Measurements from ENCODE around the gene MGAT5B.

The MGAT5B gene

GRCh38 chr17:76981545-76982295 lies 113.5 kb downstream of the MGAT5B start:
- no peak for DNase-seq (ENCODE audit: low spot score)

DNA sequence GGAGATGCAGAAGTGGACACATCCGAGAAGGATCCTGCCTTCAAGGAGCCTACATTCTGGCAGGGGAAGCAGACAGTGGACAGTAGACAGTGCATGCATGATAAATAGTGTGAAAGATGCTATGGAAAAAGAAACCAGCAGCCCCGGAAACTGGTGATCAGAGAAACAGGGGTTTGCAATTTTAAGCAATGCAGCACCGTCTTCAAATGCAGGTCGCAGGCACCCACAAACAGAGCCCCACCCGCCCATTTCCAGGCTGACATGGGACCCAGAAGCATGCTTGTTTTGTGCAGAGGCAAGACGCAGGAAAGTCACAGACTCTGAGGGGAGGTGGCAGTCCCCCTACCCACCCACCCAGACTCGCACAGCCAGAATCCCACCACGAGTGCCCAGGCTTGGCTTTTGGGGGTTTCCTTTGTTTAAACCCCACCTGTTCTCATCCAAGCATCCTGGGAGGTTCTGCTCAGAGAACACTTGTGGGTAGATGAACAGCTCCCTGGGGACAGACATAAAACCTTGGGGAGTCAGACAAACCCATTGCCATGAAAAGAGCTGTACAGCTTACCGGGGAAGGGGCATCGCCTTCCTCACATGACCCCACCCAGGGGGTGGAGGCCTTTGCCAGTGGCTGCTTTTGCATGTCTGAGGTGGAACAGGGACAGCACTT lies 114.3 kb downstream of the MGAT5B start:
- DNase-seq (ENCODE audit: low spot score): no peak

DNA sequence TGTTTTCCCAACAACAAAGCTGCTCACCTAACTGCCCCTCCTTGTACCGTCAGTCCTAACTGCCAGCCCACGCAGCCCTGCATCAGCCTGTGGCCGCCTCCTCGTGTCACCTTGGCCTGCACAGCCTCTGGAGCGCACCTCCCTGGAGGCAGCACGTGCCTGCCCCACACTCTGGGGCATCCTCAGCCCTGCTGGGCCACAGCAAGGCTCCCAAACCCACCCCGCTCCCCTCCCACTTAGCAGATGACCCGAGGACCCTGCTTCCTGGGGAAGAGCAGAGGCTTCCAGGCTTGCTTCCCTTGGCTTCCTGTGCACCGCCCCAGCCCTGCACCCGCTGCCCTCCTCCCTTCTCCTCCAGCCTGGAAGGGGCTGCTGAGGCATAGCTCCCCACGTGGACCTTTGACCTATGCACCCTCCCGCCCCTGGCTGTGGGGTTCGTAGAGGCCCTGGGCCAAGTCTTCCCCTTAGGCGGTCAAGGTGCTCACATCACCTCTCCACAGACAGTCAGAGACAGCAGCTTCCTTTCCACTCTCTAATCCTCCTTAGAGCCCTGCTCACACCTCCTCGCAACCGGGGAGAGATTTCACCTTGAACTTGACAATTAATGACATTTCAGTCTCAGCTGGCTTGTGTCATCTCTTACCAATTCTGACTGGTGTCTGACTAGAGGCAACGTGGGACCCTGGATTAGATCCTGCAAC lies 115.0 kb downstream of the MGAT5B start:
- no peak for DNase-seq (ENCODE audit: low spot score)

DNA sequence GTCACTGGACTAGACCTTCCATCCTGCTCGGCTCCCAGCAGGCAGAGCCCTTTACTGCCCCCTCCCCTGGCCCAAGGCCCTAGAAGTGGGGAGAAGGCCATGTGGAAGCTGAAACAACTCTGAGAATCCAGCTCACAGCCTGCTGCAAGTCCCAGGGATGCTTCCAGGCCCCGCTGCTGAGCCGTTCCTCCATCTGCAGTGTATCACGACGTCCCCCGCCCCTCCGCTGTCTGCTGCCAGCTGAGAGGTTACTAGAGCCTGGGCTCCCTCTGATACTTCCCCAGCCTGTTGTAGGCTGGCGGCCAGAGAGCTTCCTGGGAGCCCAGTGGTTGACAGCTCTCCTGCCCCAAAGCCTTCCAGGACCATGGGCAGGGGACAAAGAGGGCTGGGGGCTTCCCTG lies 118.2 kb downstream of the MGAT5B start:
- DNase-seq (ENCODE audit: low spot score): no peak

DNA sequence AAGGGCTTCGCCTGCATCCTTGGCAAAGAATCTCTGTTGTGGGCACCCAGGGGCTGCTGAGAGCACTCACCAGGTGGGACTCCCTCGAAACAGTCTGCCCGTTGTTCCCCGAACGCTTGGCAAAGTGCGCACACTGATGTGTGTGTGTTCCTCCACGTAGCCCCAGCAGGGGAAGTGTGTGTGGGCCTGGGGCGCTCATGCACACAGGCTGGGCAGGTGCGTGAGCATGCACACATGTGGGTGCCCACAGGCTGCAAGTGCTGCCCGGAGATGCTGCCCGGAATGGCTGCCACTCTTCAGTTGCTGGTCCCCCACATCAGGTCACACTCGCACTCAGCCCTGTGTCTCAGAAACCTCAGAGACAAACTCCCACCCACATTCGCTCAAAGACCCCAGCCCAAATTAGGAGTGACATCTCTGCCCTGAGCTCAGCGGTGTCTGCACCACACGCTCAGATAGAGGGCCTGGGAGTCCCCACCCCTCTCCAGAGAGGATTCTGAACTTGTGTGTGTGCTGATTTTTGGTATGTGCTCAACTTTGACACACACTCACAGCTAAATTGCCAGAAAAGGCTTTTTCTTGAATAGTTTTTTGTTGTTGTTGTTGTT lies 119.4 kb downstream of the MGAT5B start:
- DNase-seq (ENCODE audit: low spot score): no peak

- no peak for DNase-seq (ENCODE audit: low spot score)
Measured at GRCh38 chr17:76988796-76989195, 120.6 kb downstream of the MGAT5B start.

GRCh38 chr17:76989519-76989918 lies 121.3 kb downstream of the MGAT5B start:
- no peak for DNase-seq (ENCODE audit: low spot score)

DNA sequence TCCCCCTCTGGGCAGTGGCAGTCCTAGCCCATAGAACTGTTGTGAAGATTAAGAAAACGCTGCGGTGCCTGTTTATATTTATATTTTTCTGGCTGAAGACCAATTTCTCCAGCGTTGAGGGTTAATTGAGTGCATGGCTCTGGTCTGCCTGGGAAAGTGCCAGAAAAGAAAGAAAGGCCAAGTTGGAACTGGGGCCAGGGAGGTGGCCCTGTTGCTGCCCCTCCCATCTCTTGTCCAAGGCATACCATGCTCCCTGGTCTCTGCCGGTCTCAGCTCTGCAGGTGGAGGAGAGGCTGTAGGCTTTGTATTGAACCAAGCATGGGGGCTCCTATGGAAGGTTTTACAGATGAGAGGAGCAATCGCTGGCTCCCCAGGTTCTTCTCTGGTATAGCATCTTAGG lies 124.7 kb downstream of the MGAT5B start:
- no peak for DNase-seq (ENCODE audit: low spot score)

- no peak for DNase-seq (ENCODE audit: low spot score)
Measured at GRCh38 chr17:76993651-76994050, 125.4 kb downstream of the MGAT5B start.

DNA sequence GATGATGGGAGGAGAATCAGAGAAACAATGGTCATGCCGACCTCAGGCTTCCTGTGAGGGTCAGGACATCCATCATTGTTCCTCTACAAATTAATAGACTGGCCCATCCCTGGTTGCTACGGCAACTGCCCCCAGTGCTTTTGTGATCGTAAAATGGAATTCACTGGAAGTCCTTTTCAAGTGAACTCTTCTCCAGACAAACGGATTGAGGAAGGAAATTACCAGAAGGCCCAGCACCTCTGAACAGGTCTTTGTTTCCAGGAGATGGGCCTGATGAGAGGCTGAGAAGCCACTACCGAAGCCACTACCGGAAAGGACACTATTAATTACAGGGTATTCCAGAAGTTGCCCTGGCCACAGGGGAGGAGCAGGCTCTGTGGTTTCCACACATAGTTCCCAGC lies 126.0 kb downstream of the MGAT5B start:
- no peak for DNase-seq (ENCODE audit: low spot score)

- no peak for DNase-seq (ENCODE audit: low spot score)
Measured at GRCh38 chr17:76995387-76996105, 127.3 kb downstream of the MGAT5B start.

DNA sequence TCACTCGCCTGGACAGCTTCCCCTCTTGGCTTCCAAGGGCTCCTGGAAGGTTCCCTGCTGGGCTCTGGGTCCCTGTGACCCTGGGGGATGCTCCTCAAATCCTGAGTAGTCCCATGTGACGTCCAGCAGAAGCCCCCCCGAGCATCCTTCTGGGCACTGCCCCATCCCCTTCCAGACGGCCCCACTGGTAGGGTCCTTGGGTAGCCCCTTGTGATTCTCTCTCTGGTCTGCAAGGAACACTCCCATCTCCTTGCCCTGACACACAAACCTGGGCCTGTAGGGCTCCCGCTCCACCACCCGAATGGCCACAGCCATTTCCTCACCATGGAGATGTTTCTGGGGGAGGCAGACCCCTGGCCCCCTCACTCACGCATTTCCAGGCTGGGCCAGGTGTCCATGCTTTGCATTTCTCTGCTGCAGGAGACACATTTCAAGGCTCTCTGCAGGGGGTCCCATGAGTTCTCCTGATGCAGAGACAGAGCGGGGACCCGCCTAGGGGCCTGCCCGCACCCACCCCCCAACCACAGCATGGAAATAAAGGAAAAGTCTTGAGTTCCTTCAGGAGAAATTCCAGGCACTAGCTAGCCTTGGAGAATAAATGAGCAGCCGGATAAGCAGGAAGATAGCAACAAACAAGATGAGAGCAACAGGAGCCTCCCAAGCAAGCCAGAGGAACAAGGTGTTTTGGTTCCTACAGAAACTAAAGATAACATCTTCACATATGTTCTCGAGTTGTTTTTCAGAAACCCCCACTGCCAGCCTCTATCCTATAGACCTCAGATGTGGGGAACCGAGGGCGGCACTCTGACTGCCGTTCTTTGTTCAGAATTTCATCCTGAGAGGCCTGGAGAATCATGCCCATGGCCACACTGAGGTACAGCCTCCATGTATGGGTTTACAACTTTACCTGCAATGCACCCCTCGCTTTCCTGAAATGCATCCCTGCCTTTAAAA lies 128.8 kb downstream of the MGAT5B start:
- DNase-seq (ENCODE audit: low spot score): no peak

DNA sequence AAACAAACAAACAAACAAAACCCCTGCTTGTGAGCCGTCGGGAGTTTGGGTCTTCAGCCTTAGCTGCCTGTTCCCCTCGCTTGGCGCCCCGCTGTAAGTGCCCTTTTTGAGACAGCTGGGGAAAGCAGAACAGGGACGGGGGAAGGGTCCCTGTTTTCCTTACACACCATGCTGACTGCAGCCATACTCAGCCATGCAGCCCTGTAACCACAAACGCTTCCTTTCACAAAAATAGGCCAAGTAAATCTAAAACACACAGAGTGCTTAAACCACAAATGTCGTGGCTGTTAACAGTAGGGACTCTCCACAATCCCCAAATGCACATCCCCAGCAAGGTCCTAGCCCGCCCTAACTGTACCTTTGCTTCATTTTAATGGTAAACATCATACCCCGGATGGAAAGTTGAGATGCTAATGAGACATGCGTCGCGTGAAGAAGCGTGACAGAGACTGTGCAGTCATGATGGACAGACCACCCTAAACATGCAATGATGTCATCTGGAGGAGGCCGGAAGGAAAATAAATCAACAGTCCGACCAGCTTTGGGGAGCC lies 129.9 kb downstream of the MGAT5B start:
- no peak for DNase-seq (ENCODE audit: low spot score)

DNA sequence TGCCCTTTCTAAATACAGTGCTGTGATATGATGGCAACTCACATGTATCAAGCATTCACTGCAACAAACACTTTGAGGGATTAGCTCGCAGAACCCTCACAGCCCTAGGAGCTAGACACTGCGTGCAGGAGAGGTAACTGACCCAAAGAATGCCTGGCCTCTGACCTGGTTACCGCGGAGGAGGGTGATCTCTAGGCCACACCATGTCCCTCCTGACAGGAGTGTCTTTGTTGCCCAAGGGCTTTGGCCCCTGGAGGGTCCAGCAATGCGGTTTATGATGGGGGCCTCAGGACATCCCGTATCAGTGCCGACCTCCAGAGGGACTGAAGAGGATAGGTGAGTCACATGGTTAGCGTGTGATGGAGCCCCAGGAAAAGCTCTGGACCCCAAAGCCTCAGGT lies 130.6 kb downstream of the MGAT5B start:
- no peak for DNase-seq (ENCODE audit: low spot score)
